Mucosa of rectum (tissue), 2 donors: Measurements from ENCODE around the gene STH.

Source experiments
- H3K27ac ChIP-seq, 2 donors: one replicate each; pipeline ENCODE4 v1.7.0; 2013; ENCODE audit warnings: inconsistent platforms in 2 of 2, low read depth in 2 of 2, low read length in 2 of 2
- H3K27me3 ChIP-seq, 2 donors: one replicate each; pipeline ENCODE4 v1.7.0; 2013; ENCODE audit warnings: low read length in 2 of 2; ENCODE audit not compliant: control insufficient read depth in 2 of 2, insufficient read depth in 2 of 2
- H3K36me3 ChIP-seq, 2 donors: one replicate each; pipeline ENCODE4 v1.7.0; 2013; ENCODE audit warnings: low read length in 2 of 2; ENCODE audit not compliant: control insufficient read depth in 2 of 2, insufficient read depth in 2 of 2
- H3K4me1 ChIP-seq, 2 donors: one replicate each; pipeline ENCODE4 v1.7.0; 2013; ENCODE audit warnings: low read length in 2 of 2, mild to moderate bottlenecking in 1 of 2; ENCODE audit not compliant: control insufficient read depth in 2 of 2, insufficient read depth in 2 of 2
- H3K4me3 ChIP-seq, 2 donors: one replicate each; pipeline ENCODE4 v1.7.0; 2013; ENCODE audit warnings: low read length in 2 of 2
- H3K9ac ChIP-seq, 2 donors: one replicate each; pipeline ENCODE4 v1.7.0; 2013; ENCODE audit warnings: low read length in 2 of 2, low read depth in 1 of 2, mild to moderate bottlenecking in 1 of 2
- H3K9me3 ChIP-seq, 2 donors: one replicate each; pipeline ENCODE4 v1.7.0; 2013; ENCODE audit warnings: low read length in 2 of 2; ENCODE audit not compliant: control insufficient read depth in 2 of 2
- donor health status: healthy.
- donor health status: Normal muscosa, but diverticular disease.

The STH gene

GRCh38 chr17:46030752-46031151 lies 31.7 kb downstream of the STH start:
- Histone ChIP-seq H3K36me3 (peaks cover 64 to 90% of the 10 kb centered on the region in 2 donors), H3K4me3 (no peak overlapping the region), H3K27me3 (no peaks in the 10 kb centered on the region), H3K9ac (no peak overlapping the region), H3K9me3 (no peaks in the 10 kb centered on the region), H3K27ac (no peak overlapping the region), H3K4me1 (no peaks in the 10 kb centered on the region)

GRCh38 chr17:46031440-46031839 lies 32.4 kb downstream of the STH start:
- H3K36me3 ChIP-seq, result peaks cover 69 to 91% of the 10 kb centered on the region in 2 donors

GRCh38 chr17:46031920-46032319 lies 32.9 kb downstream of the STH start:
- no peaks in the 10 kb centered on the region for H3K27me3 ChIP-seq
- H3K9me3 ChIP-seq, result no peaks in the 10 kb centered on the region
- no peak overlapping the region for H3K27ac ChIP-seq
- H3K9ac ChIP-seq, result no peak overlapping the region
- H3K4me3 ChIP-seq, result no peak overlapping the region
- no peaks in the 10 kb centered on the region for H3K4me1 ChIP-seq
- peaks cover 71 to 91% of the 10 kb centered on the region in 2 donors for H3K36me3 ChIP-seq

More at GRCh38 chr17:46031440-46031839, 32.4 kb downstream of the STH start:
- Histone ChIP-seq H3K4me3 (no peak overlapping the region), H3K9me3 (no peaks in the 10 kb centered on the region), H3K4me1 (no peaks in the 10 kb centered on the region), H3K27me3 (no peaks in the 10 kb centered on the region), H3K9ac (no peak overlapping the region), H3K27ac (no peak overlapping the region)

GRCh38 chr17:46032909-46033308 lies 33.9 kb downstream of the STH start:
- H3K9me3 ChIP-seq, result no peaks in the 10 kb centered on the region
- H3K4me3 ChIP-seq, result no peak overlapping the region
- no peaks in the 10 kb centered on the region for H3K27me3 ChIP-seq
- no peak overlapping the region for H3K27ac ChIP-seq
- no peaks in the 10 kb centered on the region for H3K4me1 ChIP-seq
- no peak overlapping the region for H3K9ac ChIP-seq
- peaks cover 73 to 93% of the 10 kb centered on the region in 2 donors for H3K36me3 ChIP-seq

- no peak overlapping the region for H3K27ac ChIP-seq
- H3K4me1 ChIP-seq, result no peaks in the 10 kb centered on the region
- H3K4me3 ChIP-seq, result no peak overlapping the region
- no peaks in the 10 kb centered on the region for H3K9me3 ChIP-seq
- peaks cover 78 to 95% of the 10 kb centered on the region in 2 donors for H3K36me3 ChIP-seq
- H3K9ac ChIP-seq, result no peak overlapping the region
- no peaks in the 10 kb centered on the region for H3K27me3 ChIP-seq
Measured at GRCh38 chr17:46033392-46033791, 34.3 kb downstream of the STH start.

- no peaks in the 10 kb centered on the region for H3K4me1 ChIP-seq
- no peak overlapping the region for H3K27ac ChIP-seq
- no peaks in the 10 kb centered on the region for H3K27me3 ChIP-seq
- no peaks in the 10 kb centered on the region for H3K9me3 ChIP-seq
- H3K36me3 ChIP-seq, result peaks cover 90 to 98% of the 10 kb centered on the region in 2 donors
- no peak overlapping the region for H3K9ac ChIP-seq
- no peak overlapping the region for H3K4me3 ChIP-seq
Measured at GRCh38 chr17:46035112-46035818, 36.2 kb downstream of the STH start.

GRCh38 chr17:46036491-46036890 lies 37.4 kb downstream of the STH start:
- no peak overlapping the region for H3K27ac ChIP-seq
- no peaks in the 10 kb centered on the region for H3K9me3 ChIP-seq

GRCh38 chr17:46037722-46038255 lies 38.7 kb downstream of the STH start:
- H3K9ac ChIP-seq, result no peak overlapping the region
- no peaks in the 10 kb centered on the region for H3K27me3 ChIP-seq
- H3K4me1 ChIP-seq, result peaks cover 7 to 8% of the 10 kb centered on the region in 2 donors
- no peak overlapping the region for H3K27ac ChIP-seq
- H3K36me3 ChIP-seq, result peaks cover 75 to 80% of the 10 kb centered on the region in 2 donors
- H3K4me3 ChIP-seq, result no peak overlapping the region
- H3K9me3 ChIP-seq, result no peaks in the 10 kb centered on the region

More at GRCh38 chr17:46036491-46036890, 37.4 kb downstream of the STH start:
- Histone ChIP-seq H3K4me1 (no peaks in the 10 kb centered on the region), H3K27me3 (no peaks in the 10 kb centered on the region), H3K4me3 (no peak overlapping the region), H3K36me3 (peaks cover 86 to 90% of the 10 kb centered on the region in 2 donors), H3K9ac (no peak overlapping the region)

- H3K36me3 ChIP-seq, result peaks cover 69 to 78% of the 10 kb centered on the region in 2 donors
- no peaks in the 10 kb centered on the region for H3K9me3 ChIP-seq
- no peak overlapping the region for H3K4me3 ChIP-seq
- no peaks in the 10 kb centered on the region for H3K27me3 ChIP-seq
- no peak overlapping the region for H3K27ac ChIP-seq
- no peak overlapping the region for H3K9ac ChIP-seq
- peaks cover 13 to 14% of the 10 kb centered on the region in 2 donors for H3K4me1 ChIP-seq
Measured at GRCh38 chr17:46038414-46038813, 39.4 kb downstream of the STH start.

GRCh38 chr17:46038937-46039336 lies 39.9 kb downstream of the STH start:
- Histone ChIP-seq H3K36me3 (peaks cover 63 to 73% of the 10 kb centered on the region in 2 donors), H3K4me1 (peaks cover 16 to 19% of the 10 kb centered on the region in 2 donors), H3K27ac (no peak overlapping the region), H3K27me3 (no peaks in the 10 kb centered on the region), H3K9me3 (no peaks in the 10 kb centered on the region), H3K9ac (no peak overlapping the region), H3K4me3 (no peak overlapping the region)
